CD4-positive, alpha-beta T cell (primary cell): ENCODE data around the gene SORCS2. TPM values are rescaled to one million over a fixed set of nuclear protein-coding genes. Genes with fewer than 3 reads are reported as not detected.

ENCODE experiments used
- ATAC-seq: fragments of 200-7000 bp; cut with Tn5 transposase; one replicate; pipeline ENCODE4 v1.10.0; 2022; ENCODE audit warnings: mild to moderate bottlenecking; ENCODE audit not compliant: poor library complexity
- CTCF ChIA-PET: fragments of 350-600 bp; sonication (Branson Sonifier 250); formaldehyde crosslinking; loops from one replicate; lab custom pipeline; 2021; ENCODE audit warnings: antibody characterized with exemption, inconsistent platforms; lab: Charles Lee
- POLR2A ChIA-PET: fragments of 350-600 bp; sonication (Branson Sonifier 250); formaldehyde crosslinking; loops from one replicate; lab custom pipeline; 2021; ENCODE audit warnings: antibody characterized with exemption, inconsistent platforms; lab: Charles Lee
- DNase-seq, 14 experiments: peaks; one replicate each; pipeline ENCODE4 v3.0.0-alpha.2; 2013 to 2020; ENCODE audit warnings: mixed read lengths in 2 of 14
- H3K27ac ChIP-seq, 2 donors: one replicate each; pipeline versions ENCODE4 v1.5.1 to v1.7.0; 2013; ENCODE audit warnings: low read length in 2 of 2, low read depth in 1 of 2, mild to moderate bottlenecking in 1 of 2
- H3K27me3 ChIP-seq, 2 experiments: 1 replicate in 1 of 2; 2 replicates in 1 of 2; pipeline versions ENCODE4 v1.6.1 to v1.7.0; 2013; ENCODE audit warnings: low read length in 2 of 2, control low read depth in 1 of 2, mild to moderate bottlenecking in 1 of 2, moderate library complexity in 1 of 2; ENCODE audit not compliant: insufficient read depth in 2 of 2, control insufficient read depth in 1 of 2
- H3K36me3 ChIP-seq: one replicate; pipeline ENCODE4 v1.6.1; 2013; ENCODE audit warnings: low read length, control low read depth; ENCODE audit not compliant: insufficient read depth
- H3K4me1 ChIP-seq: one replicate; pipeline ENCODE4 v1.6.1; 2013; ENCODE audit warnings: low read length, control low read depth; ENCODE audit not compliant: insufficient read depth
- H3K4me3 ChIP-seq: one replicate; pipeline ENCODE4 v1.5.1; 2013; ENCODE audit warnings: mild to moderate bottlenecking, low read length, moderate library complexity
- H3K9me3 ChIP-seq, 2 experiments: 1 replicate in 1 of 2; 2 replicates in 1 of 2; pipeline versions ENCODE4 v1.6.1 to v1.7.0; 2013; ENCODE audit warnings: low read length in 2 of 2, mild to moderate bottlenecking in 2 of 2, control low read depth in 1 of 2, moderate library complexity in 1 of 2; ENCODE audit not compliant: control insufficient read depth in 1 of 2, insufficient read depth in 1 of 2
- H3K27ac Mint-ChIP-seq: one replicate; pipeline ENCODE4 v1.8.0; 2020; ENCODE audit warnings: mixed read lengths
- H3K27me3 Mint-ChIP-seq: one replicate; pipeline ENCODE4 v1.8.0; 2021; ENCODE audit warnings: mixed read lengths
- H3K36me3 Mint-ChIP-seq: one replicate; pipeline ENCODE4 v1.8.0; 2021; ENCODE audit warnings: low read depth, mixed read lengths
- H3K4me1 Mint-ChIP-seq: one replicate; pipeline ENCODE4 v1.8.0; 2021; ENCODE audit warnings: low read depth, mixed read lengths
- H3K4me3 Mint-ChIP-seq: one replicate; pipeline ENCODE4 v1.8.0; 2020; ENCODE audit warnings: mild to moderate bottlenecking, mixed read lengths
- H3K9me3 Mint-ChIP-seq: one replicate; pipeline ENCODE4 v1.8.0; 2020; ENCODE audit warnings: mixed read lengths
- intact Hi-C, 2 experiments: fragments of 100-400 bp; cut with DNase I in 1 of 2; cut with micrococcal nuclease in 1 of 2; formaldehyde crosslinking; loops; one replicate each; pipeline versions ENCODE4 v1.15.1 to v1.9.0; 2023 to 2025; cut with DNase I, micrococcal nuclease
- total RNA-seq, 174 experiments: library from RNA in 2 of 174; stranded (reverse) in 2 of 174; gene quantifications; one replicate each; pipeline ENCODE4 v1.2.3 and lab custom pipeline; 2021 to 2026
- TF ChIP-seq, protein P1 (sequence below): fragments of 200-600 bp; IDR thresholded peaks from one replicate; pipeline ENCODE4 v1.8.0; 2022; ENCODE audit warnings: antibody characterized with exemption, mild to moderate bottlenecking

SORCS2 gene
- total RNA-seq, 2 experiments from 2014 or later: not detected

DNA sequence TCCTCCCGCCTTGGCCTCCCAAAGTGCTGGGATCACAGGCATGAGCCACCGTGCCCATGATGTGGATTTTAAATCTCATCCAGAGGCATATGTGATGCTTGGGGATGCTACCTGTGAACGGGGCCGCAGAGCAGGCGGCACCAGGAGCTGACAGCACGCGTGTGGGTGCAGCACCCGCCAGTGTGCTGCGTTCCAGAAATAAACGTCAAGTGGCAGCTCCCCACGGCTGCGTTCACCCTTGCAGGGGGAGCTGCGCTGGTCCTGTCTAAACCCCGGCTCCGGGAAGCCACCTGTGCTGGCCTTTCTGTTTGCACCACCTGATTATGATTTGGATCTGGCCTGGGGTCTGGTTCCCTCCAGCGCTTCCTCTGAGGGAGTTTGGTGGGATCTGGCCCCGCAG, 77.8 kb downstream of the SORCS2 start:
- no peaks in the 10 kb centered on the region for H3K27me3 Mint-ChIP-seq
- H3K36me3 Mint-ChIP-seq: no peaks in the 10 kb centered on the region
- TF ChIP-seq, protein P1, sequence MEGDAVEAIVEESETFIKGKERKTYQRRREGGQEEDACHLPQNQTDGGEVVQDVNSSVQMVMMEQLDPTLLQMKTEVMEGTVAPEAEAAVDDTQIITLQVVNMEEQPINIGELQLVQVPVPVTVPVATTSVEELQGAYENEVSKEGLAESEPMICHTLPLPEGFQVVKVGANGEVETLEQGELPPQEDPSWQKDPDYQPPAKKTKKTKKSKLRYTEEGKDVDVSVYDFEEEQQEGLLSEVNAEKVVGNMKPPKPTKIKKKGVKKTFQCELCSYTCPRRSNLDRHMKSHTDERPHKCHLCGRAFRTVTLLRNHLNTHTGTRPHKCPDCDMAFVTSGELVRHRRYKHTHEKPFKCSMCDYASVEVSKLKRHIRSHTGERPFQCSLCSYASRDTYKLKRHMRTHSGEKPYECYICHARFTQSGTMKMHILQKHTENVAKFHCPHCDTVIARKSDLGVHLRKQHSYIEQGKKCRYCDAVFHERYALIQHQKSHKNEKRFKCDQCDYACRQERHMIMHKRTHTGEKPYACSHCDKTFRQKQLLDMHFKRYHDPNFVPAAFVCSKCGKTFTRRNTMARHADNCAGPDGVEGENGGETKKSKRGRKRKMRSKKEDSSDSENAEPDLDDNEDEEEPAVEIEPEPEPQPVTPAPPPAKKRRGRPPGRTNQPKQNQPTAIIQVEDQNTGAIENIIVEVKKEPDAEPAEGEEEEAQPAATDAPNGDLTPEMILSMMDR: no peak
- H3K4me1 Mint-ChIP-seq: no peaks in the 10 kb centered on the region
- Histone ChIP-seq H3K4me3 (no peak overlapping the region), H3K27me3 (no peaks in the 10 kb centered on the region), H3K9me3 (peaks cover 0 to 3% of the 10 kb centered on the region in 2 experiments), H3K4me1 (no peaks in the 10 kb centered on the region), H3K36me3 (no peaks in the 10 kb centered on the region), H3K27ac (no peak overlapping the region)
- H3K4me3 Mint-ChIP-seq: no peak overlapping the region
- no peaks in the 10 kb centered on the region for H3K9me3 Mint-ChIP-seq
- DNase-seq (no peak), ATAC-seq (no peak)
- intact Hi-C loops: no loop called here
- POLR2A ChIA-PET: no interaction called here
- no peak overlapping the region for H3K27ac Mint-ChIP-seq
- CTCF ChIA-PET: no interaction called here

DNA sequence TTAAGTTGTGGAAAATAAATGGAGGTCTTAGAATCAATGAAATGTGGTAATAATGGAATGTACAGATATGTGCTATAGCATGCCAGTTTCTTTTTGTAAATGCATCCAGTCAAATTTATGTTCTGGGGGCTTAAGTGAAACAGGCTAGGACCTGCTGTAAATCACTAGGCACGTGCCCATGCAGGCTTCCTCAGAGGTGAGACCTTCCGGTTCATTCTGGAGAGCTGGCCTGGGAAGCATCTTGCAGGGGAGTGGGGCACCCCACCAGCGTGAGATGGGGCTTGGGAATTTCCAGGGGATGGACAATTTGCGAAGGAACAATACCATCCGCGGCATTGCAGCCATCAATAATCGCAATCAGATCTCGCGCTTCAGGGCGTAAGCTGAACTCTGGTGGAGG, 80.1 kb downstream of the SORCS2 start:
- TF ChIP-seq, protein P1: no peak

DNA sequence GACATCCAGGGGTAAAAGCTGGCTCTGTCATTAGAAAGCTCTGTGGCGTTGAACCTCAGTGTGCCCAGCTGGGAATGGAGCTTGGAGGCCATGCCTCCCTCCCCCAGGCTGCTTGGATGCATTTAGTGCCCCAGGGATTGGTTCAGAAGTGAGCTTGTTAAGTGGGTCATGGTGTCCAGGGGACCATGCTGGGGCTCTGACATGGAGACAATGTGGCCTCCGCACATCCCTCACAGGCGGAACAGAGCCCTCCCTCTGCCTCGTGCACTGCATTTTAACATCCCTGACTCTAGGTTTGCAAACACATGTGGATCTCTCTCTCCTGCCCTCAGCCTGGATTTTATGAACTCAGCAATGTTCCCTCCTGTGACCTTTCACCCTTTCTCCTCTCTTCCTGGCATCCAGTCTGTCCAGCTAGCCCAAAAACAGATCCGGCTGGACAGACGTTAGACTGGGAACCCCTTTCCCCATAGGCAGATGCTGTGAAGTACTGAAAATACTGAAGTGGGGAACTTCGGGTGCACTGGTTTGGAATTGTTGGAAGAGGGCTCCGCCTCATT, 81.5 kb downstream of the SORCS2 start:
- Mint-ChIP-seq H3K36me3 (no peaks in the 10 kb centered on the region), H3K4me1 (no peaks in the 10 kb centered on the region), H3K27me3 (no peaks in the 10 kb centered on the region), H3K9me3 (no peaks in the 10 kb centered on the region), H3K4me3 (no peak overlapping the region), H3K27ac (no peak overlapping the region)
- no peaks in the 10 kb centered on the region for H3K36me3 ChIP-seq
- H3K4me3 ChIP-seq: no peak overlapping the region
- ATAC-seq: no peak
- no peaks in the 10 kb centered on the region for H3K27me3 ChIP-seq
- POLR2A ChIA-PET: no interaction called here
- DNase-seq: no peak
- no peak overlapping the region for H3K27ac ChIP-seq
- intact Hi-C loops: no loop called here
- no peaks in the 10 kb centered on the region for H3K4me1 ChIP-seq
- TF ChIP-seq, protein P1: no peak
- H3K9me3 ChIP-seq: peaks cover 0 to 3% of the 10 kb centered on the region in 2 experiments
- CTCF ChIA-PET: no interaction called here

More for the DNA sequence above, 80.1 kb downstream of the SORCS2 start:
- Histone ChIP-seq H3K36me3 (no peaks in the 10 kb centered on the region), H3K4me3 (no peak overlapping the region), H3K27me3 (no peaks in the 10 kb centered on the region), H3K4me1 (no peaks in the 10 kb centered on the region), H3K27ac (no peak overlapping the region), H3K9me3 (peaks cover 0 to 3% of the 10 kb centered on the region in 2 experiments)
- Mint-ChIP-seq H3K27ac (no peak overlapping the region), H3K4me3 (no peak overlapping the region), H3K4me1 (no peaks in the 10 kb centered on the region), H3K9me3 (no peaks in the 10 kb centered on the region), H3K27me3 (no peaks in the 10 kb centered on the region), H3K36me3 (no peaks in the 10 kb centered on the region)
- ATAC-seq (no peak), DNase-seq (no peak)
- ChIA-PET POLR2A (no interaction called here), CTCF (no interaction called here)
- intact Hi-C loops: no loop called here
